Prostate gland (tissue), 2 donors: Measurements from ENCODE around the gene TNFAIP1.

ENCODE experiments used
- POLR2A ChIP-seq: fragments of 450-650 bp; IDR thresholded peaks from one replicate; pipeline ENCODE4 v1.6.1; 2016; ENCODE audit warnings: antibody characterized with exemption, mild to moderate bottlenecking
- POLR2AphosphoS5 ChIP-seq: sonication (generic); formaldehyde crosslinking; IDR thresholded peaks from one replicate; pipeline ENCODE4 v1.6.1; 2017; ENCODE audit warnings: antibody characterized with exemption
- TF ChIP-seq, protein P1 (sequence below), 4 experiments: fragments of 200-600 bp in 2 of 4; fragments of 450-650 bp in 2 of 4; sonication (generic) in 2 of 4; IDR thresholded peaks; 1 replicate in 3 of 4; 2 replicates in 1 of 4; pipeline ENCODE4 v1.5.1; 2016 to 2019; ENCODE audit warnings: antibody characterized with exemption in 4 of 4, mild to moderate bottlenecking in 2 of 4, moderate library complexity in 2 of 4

DNA sequence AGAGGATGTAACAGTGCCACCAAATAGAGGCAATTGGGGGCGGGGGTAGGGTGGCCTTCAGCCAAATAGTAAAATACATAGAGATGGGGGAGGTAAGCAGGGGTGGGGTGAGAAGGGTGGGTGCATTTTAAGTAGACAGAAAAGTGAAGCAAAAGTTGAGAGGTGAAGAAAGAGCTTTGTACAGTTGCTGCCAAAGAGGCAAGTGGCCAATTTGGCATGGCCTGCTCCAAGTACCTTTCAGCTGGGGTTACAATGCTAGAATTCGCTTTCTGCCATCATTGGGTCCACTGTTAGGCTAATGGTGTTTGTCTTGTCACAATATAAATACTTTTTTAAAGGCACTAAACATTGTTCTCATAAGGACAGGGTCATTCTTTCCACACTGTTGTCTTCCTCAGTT, 21.7 kb upstream of the TNFAIP1 start:
- TF ChIP-seq POLR2AphosphoS5 (no peak), POLR2A (no peak)
- TF ChIP-seq, protein P1, sequence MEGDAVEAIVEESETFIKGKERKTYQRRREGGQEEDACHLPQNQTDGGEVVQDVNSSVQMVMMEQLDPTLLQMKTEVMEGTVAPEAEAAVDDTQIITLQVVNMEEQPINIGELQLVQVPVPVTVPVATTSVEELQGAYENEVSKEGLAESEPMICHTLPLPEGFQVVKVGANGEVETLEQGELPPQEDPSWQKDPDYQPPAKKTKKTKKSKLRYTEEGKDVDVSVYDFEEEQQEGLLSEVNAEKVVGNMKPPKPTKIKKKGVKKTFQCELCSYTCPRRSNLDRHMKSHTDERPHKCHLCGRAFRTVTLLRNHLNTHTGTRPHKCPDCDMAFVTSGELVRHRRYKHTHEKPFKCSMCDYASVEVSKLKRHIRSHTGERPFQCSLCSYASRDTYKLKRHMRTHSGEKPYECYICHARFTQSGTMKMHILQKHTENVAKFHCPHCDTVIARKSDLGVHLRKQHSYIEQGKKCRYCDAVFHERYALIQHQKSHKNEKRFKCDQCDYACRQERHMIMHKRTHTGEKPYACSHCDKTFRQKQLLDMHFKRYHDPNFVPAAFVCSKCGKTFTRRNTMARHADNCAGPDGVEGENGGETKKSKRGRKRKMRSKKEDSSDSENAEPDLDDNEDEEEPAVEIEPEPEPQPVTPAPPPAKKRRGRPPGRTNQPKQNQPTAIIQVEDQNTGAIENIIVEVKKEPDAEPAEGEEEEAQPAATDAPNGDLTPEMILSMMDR (IDR thresholded peaks at IDR 0.05) = no peak
